ENCODE measurements around the gene CMAS. TPM values are rescaled to one million over a fixed set of nuclear protein-coding genes. Genes with fewer than 3 reads are reported as not detected.

Gene CMAS
- total RNA-seq, 1 experiment from 2014 or later, result 69.0 TPM

DNA sequence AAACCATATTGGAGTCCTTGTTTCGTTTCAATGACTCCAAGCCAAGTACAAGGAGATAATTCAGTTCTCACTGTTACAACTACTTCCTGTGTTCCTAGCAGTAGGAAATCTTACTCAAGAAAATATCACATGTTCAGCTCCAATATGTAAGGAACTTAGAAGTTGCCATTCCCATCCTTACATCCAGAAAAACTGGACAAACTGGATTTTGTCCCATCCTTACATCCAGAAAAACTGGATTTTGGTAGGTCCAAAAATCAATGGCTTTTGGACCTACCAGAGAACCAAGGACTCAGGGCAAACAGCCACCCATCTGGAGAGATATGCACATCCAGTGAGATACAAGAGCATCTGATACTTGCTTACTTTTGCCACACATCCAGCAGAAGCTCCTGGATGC is 23.8 kb downstream of the CMAS start:
- peaks cover 18% of the 10 kb centered on the region for H3K4me1 Mint-ChIP-seq
- no peak overlapping the region for H3K4me3 Mint-ChIP-seq
- H3K9me3 Mint-ChIP-seq, result peaks cover 17% of the 10 kb centered on the region
- H3K27ac Mint-ChIP-seq, result no peak overlapping the region
- DNase-seq (ENCODE audit: low spot score) (no peak), ATAC-seq (no peak)
- POLR2A ChIA-PET, result no interaction called here
- CTCF ChIA-PET, result no interaction called here
- H3K36me3 Mint-ChIP-seq, result peaks cover 39% of the 10 kb centered on the region
- TF ChIP-seq, protein P1, sequence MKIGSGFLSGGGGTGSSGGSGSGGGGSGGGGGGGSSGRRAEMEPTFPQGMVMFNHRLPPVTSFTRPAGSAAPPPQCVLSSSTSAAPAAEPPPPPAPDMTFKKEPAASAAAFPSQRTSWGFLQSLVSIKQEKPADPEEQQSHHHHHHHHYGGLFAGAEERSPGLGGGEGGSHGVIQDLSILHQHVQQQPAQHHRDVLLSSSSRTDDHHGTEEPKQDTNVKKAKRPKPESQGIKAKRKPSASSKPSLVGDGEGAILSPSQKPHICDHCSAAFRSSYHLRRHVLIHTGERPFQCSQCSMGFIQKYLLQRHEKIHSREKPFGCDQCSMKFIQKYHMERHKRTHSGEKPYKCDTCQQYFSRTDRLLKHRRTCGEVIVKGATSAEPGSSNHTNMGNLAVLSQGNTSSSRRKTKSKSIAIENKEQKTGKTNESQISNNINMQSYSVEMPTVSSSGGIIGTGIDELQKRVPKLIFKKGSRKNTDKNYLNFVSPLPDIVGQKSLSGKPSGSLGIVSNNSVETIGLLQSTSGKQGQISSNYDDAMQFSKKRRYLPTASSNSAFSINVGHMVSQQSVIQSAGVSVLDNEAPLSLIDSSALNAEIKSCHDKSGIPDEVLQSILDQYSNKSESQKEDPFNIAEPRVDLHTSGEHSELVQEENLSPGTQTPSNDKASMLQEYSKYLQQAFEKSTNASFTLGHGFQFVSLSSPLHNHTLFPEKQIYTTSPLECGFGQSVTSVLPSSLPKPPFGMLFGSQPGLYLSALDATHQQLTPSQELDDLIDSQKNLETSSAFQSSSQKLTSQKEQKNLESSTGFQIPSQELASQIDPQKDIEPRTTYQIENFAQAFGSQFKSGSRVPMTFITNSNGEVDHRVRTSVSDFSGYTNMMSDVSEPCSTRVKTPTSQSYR (CRISPR knock-in tag; IDR thresholded peaks at IDR 0.05), result no peak
- TF ChIP-seq, protein P2, sequence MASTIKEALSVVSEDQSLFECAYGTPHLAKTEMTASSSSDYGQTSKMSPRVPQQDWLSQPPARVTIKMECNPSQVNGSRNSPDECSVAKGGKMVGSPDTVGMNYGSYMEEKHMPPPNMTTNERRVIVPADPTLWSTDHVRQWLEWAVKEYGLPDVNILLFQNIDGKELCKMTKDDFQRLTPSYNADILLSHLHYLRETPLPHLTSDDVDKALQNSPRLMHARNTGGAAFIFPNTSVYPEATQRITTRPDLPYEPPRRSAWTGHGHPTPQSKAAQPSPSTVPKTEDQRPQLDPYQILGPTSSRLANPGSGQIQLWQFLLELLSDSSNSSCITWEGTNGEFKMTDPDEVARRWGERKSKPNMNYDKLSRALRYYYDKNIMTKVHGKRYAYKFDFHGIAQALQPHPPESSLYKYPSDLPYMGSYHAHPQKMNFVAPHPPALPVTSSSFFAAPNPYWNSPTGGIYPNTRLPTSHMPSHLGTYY (CRISPR knock-in tag; IDR thresholded peaks at IDR 0.05), result no peak
- TF ChIP-seq SOX15 (CRISPR knock-in tag; IDR thresholded peaks at IDR 0.05) (no peak), IRF2 (CRISPR knock-in tag; IDR thresholded peaks at IDR 0.05; ENCODE audit: borderline replicate concordance, low read depth) (no peak), PREB (CRISPR knock-in tag; IDR thresholded peaks at IDR 0.05; ENCODE audit: borderline replicate concordance) (no peak), ZBTB21 (CRISPR knock-in tag; IDR thresholded peaks at IDR 0.05; ENCODE audit: borderline replicate concordance) (no peak)
- H3K27me3 Mint-ChIP-seq (ENCODE audit: low read depth), result no peaks in the 10 kb centered on the region

- no peak overlapping the region for H3K4me3 Mint-ChIP-seq
- CTCF ChIA-PET, result interaction anchor here (0.6 to 2.0 kb wide), 6 partner anchors 39 to 377 kb away, joined by 3 to 12 read pairs (median 5); no protein-coding TSS in a partner anchor
- TF ChIP-seq ZNF423 (CRISPR knock-in tag; IDR thresholded peaks at IDR 0.05) (no peak), FOXJ3 (CRISPR knock-in tag; IDR thresholded peaks at IDR 0.05; ENCODE audit: borderline replicate concordance) (no peak), KAT7 (CRISPR knock-in tag; IDR thresholded peaks at IDR 0.05; ENCODE audit: borderline replicate concordance) (no peak), HMGA2 (CRISPR knock-in tag; IDR thresholded peaks at IDR 0.05) (no peak), ZNF138 (CRISPR knock-in tag; conservative IDR thresholded peaks at IDR 0.05) (no peak), ZNF263 (CRISPR knock-in tag; IDR thresholded peaks at IDR 0.05; ENCODE audit: low read depth) (no peak), PREB (CRISPR knock-in tag; IDR thresholded peaks at IDR 0.05; ENCODE audit: borderline replicate concordance) (no peak), NR1H2 (CRISPR knock-in tag; IDR thresholded peaks at IDR 0.05) (no peak), SP1 (CRISPR knock-in tag; conservative IDR thresholded peaks at IDR 0.05) (no peak), ZNF425 (CRISPR knock-in tag; conservative IDR thresholded peaks at IDR 0.05) (no peak), MYBL2 (CRISPR knock-in tag; IDR thresholded peaks at IDR 0.05) (no peak)
- TF ChIP-seq, protein P3, sequence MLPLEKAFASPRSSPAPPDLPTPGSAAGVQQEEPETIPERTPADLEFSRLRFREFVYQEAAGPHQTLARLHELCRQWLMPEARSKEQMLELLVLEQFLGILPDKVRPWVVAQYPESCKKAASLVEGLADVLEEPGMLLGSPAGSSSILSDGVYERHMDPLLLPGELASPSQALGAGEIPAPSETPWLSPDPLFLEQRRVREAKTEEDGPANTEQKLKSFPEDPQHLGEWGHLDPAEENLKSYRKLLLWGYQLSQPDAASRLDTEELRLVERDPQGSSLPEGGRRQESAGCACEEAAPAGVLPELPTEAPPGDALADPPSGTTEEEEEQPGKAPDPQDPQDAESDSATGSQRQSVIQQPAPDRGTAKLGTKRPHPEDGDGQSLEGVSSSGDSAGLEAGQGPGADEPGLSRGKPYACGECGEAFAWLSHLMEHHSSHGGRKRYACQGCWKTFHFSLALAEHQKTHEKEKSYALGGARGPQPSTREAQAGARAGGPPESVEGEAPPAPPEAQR (CRISPR knock-in tag; IDR thresholded peaks at IDR 0.05), result no peak
- TF ChIP-seq, protein P4, sequence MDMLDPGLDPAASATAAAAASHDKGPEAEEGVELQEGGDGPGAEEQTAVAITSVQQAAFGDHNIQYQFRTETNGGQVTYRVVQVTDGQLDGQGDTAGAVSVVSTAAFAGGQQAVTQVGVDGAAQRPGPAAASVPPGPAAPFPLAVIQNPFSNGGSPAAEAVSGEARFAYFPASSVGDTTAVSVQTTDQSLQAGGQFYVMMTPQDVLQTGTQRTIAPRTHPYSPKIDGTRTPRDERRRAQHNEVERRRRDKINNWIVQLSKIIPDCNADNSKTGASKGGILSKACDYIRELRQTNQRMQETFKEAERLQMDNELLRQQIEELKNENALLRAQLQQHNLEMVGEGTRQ (CRISPR knock-in tag; IDR thresholded peaks at IDR 0.05), result no peak
- TF ChIP-seq, protein P5, sequence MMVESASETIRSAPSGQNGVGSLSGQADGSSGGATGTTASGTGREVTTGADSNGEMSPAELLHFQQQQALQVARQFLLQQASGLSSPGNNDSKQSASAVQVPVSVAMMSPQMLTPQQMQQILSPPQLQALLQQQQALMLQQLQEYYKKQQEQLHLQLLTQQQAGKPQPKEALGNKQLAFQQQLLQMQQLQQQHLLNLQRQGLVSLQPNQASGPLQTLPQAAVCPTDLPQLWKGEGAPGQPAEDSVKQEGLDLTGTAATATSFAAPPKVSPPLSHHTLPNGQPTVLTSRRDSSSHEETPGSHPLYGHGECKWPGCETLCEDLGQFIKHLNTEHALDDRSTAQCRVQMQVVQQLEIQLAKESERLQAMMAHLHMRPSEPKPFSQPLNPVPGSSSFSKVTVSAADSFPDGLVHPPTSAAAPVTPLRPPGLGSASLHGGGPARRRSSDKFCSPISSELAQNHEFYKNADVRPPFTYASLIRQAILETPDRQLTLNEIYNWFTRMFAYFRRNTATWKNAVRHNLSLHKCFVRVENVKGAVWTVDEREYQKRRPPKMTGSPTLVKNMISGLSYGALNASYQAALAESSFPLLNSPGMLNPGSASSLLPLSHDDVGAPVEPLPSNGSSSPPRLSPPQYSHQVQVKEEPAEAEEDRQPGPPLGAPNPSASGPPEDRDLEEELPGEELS (CRISPR knock-in tag; IDR thresholded peaks at IDR 0.05), result no peak
- ATAC-seq (peak; percentile 83), DNase-seq (ENCODE audit: low spot score) (no peak)
- H3K27ac Mint-ChIP-seq, result peak overlapping the region; percentile 17
- H3K9me3 Mint-ChIP-seq, result peaks cover 9% of the 10 kb centered on the region
- H3K36me3 Mint-ChIP-seq, result peaks cover 3% of the 10 kb centered on the region; the same call in 1 of the 2 replicates
- H3K27me3 Mint-ChIP-seq (ENCODE audit: low read depth), result no peaks in the 10 kb centered on the region
- peaks cover 20% of the 10 kb centered on the region for H3K4me1 Mint-ChIP-seq
- POLR2A ChIA-PET, result no interaction called here
Observed at GRCh38 chr12:22082190-22082701, 36.2 kb downstream of the CMAS start.

All from WTC11 (cell line).